Measurements from ENCODE around the gene GPR152.
"Not testable (repeated sequence)": the region's sequence is repeated elsewhere in the genome, so short reads cannot be mapped to it uniquely, and the experiment has no call there.

GPR152 gene

GRCh38 chr11:67486481-67487195 lies 34.1 kb upstream of the GPR152 start:
- no peak for DNase-seq

- DNase-seq: not testable (repeated sequence)
Observed at GRCh38 chr11:67485873-67486361, 33.4 kb upstream of the GPR152 start.

- DNase-seq: no peak
Observed at GRCh38 chr11:67484847-67485311, 32.4 kb upstream of the GPR152 start.

GRCh38 chr11:67483831-67484665 lies 31.5 kb upstream of the GPR152 start:
- no peak for DNase-seq

GRCh38 chr11:67482827-67483798 lies 30.6 kb upstream of the GPR152 start, which contains the start of gene AIP:
AIP (plus strand) TSS chr11:67483026; CDS start chr11:67483159, 133 bp downstream.
- peak; percentile 86 for DNase-seq

- DNase-seq: no peak
Observed at GRCh38 chr11:67482275-67482826, 29.8 kb upstream of the GPR152 start.

GRCh38 chr11:67477344-67478050 lies 25.0 kb upstream of the GPR152 start:
- not testable (repeated sequence) for DNase-seq

- DNase-seq: not testable (repeated sequence)
Observed at GRCh38 chr11:67476692-67477091, 24.2 kb upstream of the GPR152 start.

- no peak for DNase-seq
Observed at GRCh38 chr11:67472882-67473281, 20.4 kb upstream of the GPR152 start.

- DNase-seq: no peak
Observed at GRCh38 chr11:67470337-67471002, 17.9 kb upstream of the GPR152 start.

GRCh38 chr11:67469508-67469811 lies 16.9 kb upstream of the GPR152 start:
- no peak for DNase-seq

- DNase-seq: no peak
Observed at GRCh38 chr11:67468759-67469507, 16.4 kb upstream of the GPR152 start, which contains the start of gene TMEM134. TMEM134 (minus strand) TSS chr11:67469251; CDS start chr11:67469192, 59 bp downstream.

- no peak for DNase-seq
Observed at GRCh38 chr11:67468456-67468758, 15.9 kb upstream of the GPR152 start.

- DNase-seq: no peak
Observed at GRCh38 chr11:67468056-67468455, 15.5 kb upstream of the GPR152 start.

- no peak for DNase-seq
Observed at GRCh38 chr11:67466962-67467771, 14.6 kb upstream of the GPR152 start.

- no peak for DNase-seq
Observed at GRCh38 chr11:67466367-67466766, 13.8 kb upstream of the GPR152 start.

GRCh38 chr11:67465530-67465929 lies 13.0 kb upstream of the GPR152 start:
- DNase-seq: not testable (repeated sequence)

- DNase-seq: no peak
Observed at GRCh38 chr11:67465189-67465510, 12.6 kb upstream of the GPR152 start.

GRCh38 chr11:67464411-67465188 lies 12.1 kb upstream of the GPR152 start:
- peak; percentile 76 for DNase-seq
